OCI-LY3 (cell line): ENCODE data around the gene UAP1.

ENCODE experiments used
- CTCF ChIP-seq: fragments of 200-600, 300-600 bp; sonication (generic); IDR thresholded peaks from 2 replicates; pipeline ENCODE4 v1.5.1; 2014; ENCODE audit warnings: antibody characterized with exemption, low read length, low read depth
- EZH2phosphoT487 ChIP-seq: fragments of 200-600 bp; shearing (Covaris generic); IDR thresholded peaks from 2 replicates; pipeline ENCODE4 v1.6.1; 2018; ENCODE audit warnings: antibody characterized with exemption, mixed run types, low read depth

- TF ChIP-seq CTCF (peak; percentile 76), EZH2phosphoT487 (no peak)
Measured at GRCh38 chr1:162627662-162628296, 66.3 kb downstream of the UAP1 start.
